Measurements from ENCODE around the gene NFU1. TPM values are rescaled to one million over a fixed set of nuclear protein-coding genes. Genes with fewer than 3 reads are reported as not detected.
A peak's percentile ranks its signal among the peaks of the same experiment; 100 is the strongest.
"Not testable (repeated sequence)": the region's sequence is repeated elsewhere in the genome, so short reads cannot be mapped to it uniquely, and the experiment has no call there.

NFU1 gene
- total RNA-seq, 2 donors from 2014 or later, result 63.0 to 64.8 TPM

GRCh38 chr2:69369802-69370201, 67.4 kb downstream of the NFU1 start:
- intact Hi-C loops (cut with DNase I), result no loop called here
- DNase-seq, result no peak

DNA sequence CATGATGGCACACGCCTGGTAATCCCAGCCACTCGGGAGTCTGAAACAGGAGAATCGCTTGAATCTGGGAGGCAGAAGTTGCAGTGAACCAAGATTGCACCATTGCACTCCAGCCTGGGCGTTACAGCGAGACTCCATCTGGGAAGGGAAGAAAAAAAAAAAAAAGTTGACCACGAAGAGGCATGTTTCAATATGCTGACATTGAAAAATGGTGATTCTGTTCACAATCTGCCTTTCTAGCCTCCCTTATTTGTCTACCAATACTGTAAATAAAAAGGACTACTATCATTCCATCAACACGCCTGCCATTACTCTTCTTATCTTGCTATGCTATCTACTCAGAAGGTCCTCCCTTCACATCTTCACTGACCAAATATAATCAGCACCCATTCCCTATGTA, 68.6 kb downstream of the NFU1 start:
- ATAC-seq (no peak), DNase-seq (no peak)
- intact Hi-C loops (cut with DNase I), result no loop called here

More at GRCh38 chr2:69369802-69370201, 67.4 kb downstream of the NFU1 start:
- ATAC-seq, result no peak

GRCh38 chr2:69359371-69359770, 77.9 kb downstream of the NFU1 start:
- ATAC-seq, result no peak
- DNase-seq, result no peak
- intact Hi-C loops (cut with DNase I), result no loop called here

DNA sequence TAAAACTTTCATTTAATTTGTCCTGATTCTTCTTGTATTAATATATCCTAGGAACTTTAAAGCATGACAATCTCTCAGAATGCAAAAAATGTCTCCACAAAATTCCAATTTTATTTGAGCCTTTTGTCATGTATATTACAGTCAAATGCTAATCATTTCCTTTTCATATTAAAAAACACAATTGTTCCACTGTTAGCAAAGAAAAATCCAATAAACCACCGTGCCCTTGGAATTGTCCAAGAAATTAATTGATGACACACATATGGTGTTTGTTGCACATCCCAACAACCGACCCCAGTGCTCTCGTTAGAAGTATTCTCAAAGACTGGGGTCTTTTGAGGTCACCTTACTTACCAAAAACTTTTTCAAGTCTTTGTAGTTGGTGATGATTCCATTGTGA, 78.3 kb downstream of the NFU1 start:
- no peak for ATAC-seq
- no peak for DNase-seq
- intact Hi-C loops (cut with DNase I), result no loop called here

DNA sequence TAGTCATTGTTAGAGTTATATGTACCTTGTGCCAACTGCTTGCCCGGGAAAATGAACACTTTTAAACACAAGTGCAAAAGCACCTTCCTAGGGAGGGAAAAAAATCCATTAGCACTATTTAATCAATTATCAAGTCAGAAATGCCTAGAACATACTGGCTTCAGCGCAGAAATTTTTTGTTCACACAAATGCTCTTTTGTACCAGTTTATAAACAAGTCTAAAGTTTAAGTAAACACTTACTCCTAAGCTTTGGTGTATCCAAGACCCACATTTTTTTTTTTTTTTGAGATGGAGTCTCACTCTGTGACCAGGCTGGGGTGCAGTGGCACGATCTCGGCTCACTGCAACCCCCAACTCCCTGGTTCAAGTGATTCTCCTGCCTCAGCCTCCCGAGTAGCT, 80.8 kb downstream of the NFU1 start:
- DNase-seq (no peak), ATAC-seq (no peak)
- intact Hi-C loops (cut with DNase I), result no loop called here

DNA sequence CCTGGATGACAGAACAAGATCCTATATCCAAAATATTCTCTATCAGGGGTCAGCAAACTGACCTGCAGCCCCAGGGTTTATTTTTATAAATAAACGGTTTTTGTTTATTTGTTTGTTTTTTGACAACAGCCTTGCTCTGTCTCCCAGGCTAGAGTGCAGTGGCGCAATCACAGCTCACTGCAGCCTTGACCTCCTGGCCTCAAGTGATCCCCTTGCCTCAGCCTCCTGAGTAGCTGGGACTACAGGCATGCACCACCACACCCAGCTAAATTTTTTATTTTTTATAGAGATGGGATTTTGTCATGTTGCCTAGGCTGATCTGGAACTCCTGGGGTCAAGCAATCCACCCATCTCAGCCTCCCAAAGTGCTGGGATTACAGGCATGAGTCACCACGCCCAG, 82.3 kb downstream of the NFU1 start:
- ATAC-seq; DNase-seq; intact Hi-C loops (cut with DNase I): not testable (repeated sequence)

DNA sequence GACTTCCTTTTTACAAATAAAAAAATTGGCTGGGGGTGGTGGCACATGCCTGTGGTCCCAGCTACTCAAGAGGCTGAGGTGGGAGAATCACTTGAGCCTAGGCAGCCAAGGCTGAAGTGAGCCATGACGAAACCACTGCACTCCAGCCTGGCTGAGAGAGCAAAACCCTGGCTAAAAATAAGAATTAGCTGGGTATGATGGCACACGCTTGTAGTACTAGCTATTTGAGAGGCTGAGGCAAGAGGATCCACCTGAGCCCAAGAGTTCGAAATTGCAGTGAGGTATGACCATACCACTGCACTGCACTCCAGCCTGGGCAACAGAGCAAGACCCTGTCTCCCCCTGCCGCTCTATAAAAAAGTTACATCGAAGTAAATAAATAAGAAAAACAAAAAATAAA, 83.9 kb downstream of the NFU1 start:
- intact Hi-C loops (cut with DNase I), result no loop called here
- ATAC-seq, result peak in 1 of 2 donors; percentile 15
- DNase-seq, result no peak

- intact Hi-C loops (cut with DNase I), result no loop called here
- ATAC-seq (no peak), DNase-seq (no peak)
Observed at GRCh38 chr2:69348781-69349180, 88.5 kb downstream of the NFU1 start.

Other genes starting within 250 kb of the NFU1 start
- gene GFPT1, start 50.2 kb downstream of the NFU1 start, total RNA-seq, result 10 to 100 TPM; 40.0 to 65.1 TPM
- gene AAK1, start 206.3 kb upstream of the NFU1 start, total RNA-seq, result 10 to 100 TPM; 44.0 to 64.7 TPM